Measurements from ENCODE around the gene HBG1. TPM values are rescaled to one million over a fixed set of nuclear protein-coding genes. Genes with fewer than 3 reads are reported as not detected.

HBG1 gene
- total and polyA plus RNA-seq, 2 donors (not counting 3 experiments of a cell fraction or from before 2014, with no cell fraction given), result 0.72 TPM; not detected in 1

- POLR2A ChIA-PET, result no interaction called here
- no peaks in the 10 kb centered on the region for H3K79me2 ChIP-seq (ENCODE audit: control insufficient read depth, insufficient read depth, low read length)
- no peak within 1 kb of the TSS for H3K27ac ChIP-seq (ENCODE audit: insufficient read depth, low read depth, low read length)
- no TSS peak for BruUV-seq (replicated peaks)
- intact Hi-C loops (cut with micrococcal nuclease), result no loop called here
- CTCF ChIA-PET, result interaction anchor here (1.2 to 3.9 kb wide), 2 partner anchors 90 to 180 kb away, joined by 5 to 39 read pairs; no protein-coding TSS in a partner anchor
- H2AFZ ChIP-seq (ENCODE audit: low read depth, low read length), result no peak within 1 kb of the TSS
- H3K27me3 ChIP-seq (ENCODE audit: control insufficient read depth in 2 of 2, insufficient read depth in 2 of 2, low read length in 2 of 2), result peaks cover 0 to 2% of the 10 kb centered on the region in 2 experiments
- no peaks in the 10 kb centered on the region for H4K20me1 ChIP-seq (replicated peaks; ENCODE audit: control insufficient read depth, extremely low read depth, insufficient read depth, low read length)
- H3K4me2 ChIP-seq (ENCODE audit: insufficient read depth, low read length), result no peak within 1 kb of the TSS
- H3K36me3 ChIP-seq (ENCODE audit: control insufficient read depth in 2 of 2, extremely low read depth in 1 of 2, insufficient read depth in 2 of 2, low read length in 2 of 2), result no peaks in the 10 kb centered on the region
- DNase-seq (ENCODE audit: low read depth, low spot score) (no peak), FAIRE-seq (no peak)
- no peaks in the 10 kb centered on the region for H3K4me1 ChIP-seq (ENCODE audit: control insufficient read depth, extremely low read depth, insufficient read depth, low read length)
- H3K9me3 ChIP-seq (replicated peaks; ENCODE audit: control insufficient read depth, insufficient read depth, low read length), result no peaks in the 10 kb centered on the region
- TF ChIP-seq FOS (IDR thresholded peaks at IDR 0.05; ENCODE audit: borderline replicate concordance, insufficient read depth, low read length) (no peak), JUN (IDR thresholded peaks at IDR 0.05; ENCODE audit: borderline replicate concordance, insufficient read depth, insufficient read length, low read depth) (no peak)
- TF ChIP-seq, protein P1, sequence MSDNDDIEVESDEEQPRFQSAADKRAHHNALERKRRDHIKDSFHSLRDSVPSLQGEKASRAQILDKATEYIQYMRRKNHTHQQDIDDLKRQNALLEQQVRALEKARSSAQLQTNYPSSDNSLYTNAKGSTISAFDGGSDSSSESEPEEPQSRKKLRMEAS (IDR thresholded peaks at IDR 0.05; ENCODE audit: insufficient read depth, insufficient read length), result no peak
- no peak within 1 kb of the TSS for H3K9ac ChIP-seq (replicated peaks; ENCODE audit: extremely low read depth, insufficient read depth, low read length)
- no peaks in the 10 kb centered on the region for H3K9me1 ChIP-seq (replicated peaks; ENCODE audit: control insufficient read depth, extremely low read depth, insufficient read depth, low read length)
- no peak within 1 kb of the TSS for H3K4me3 ChIP-seq (replicated peaks in 1 of 3; ENCODE audit: insufficient read depth in 1 of 3, low read depth in 1 of 3, low read length in 3 of 3)
- dilution Hi-C loops (cut with MboI; ENCODE audit: extremely low pct_ligation_motif_present, low sequenced_read_pairs), result no loop called here
These were observed 49.1 kb downstream of the HBG1 start, which contains the start of gene OR51V1 for GRCh38 chr11:5200582-5200981. OR51V1 (minus strand) TSS chr11:5200682; CDS start chr11:5200682, 0 bp downstream.

DNA sequence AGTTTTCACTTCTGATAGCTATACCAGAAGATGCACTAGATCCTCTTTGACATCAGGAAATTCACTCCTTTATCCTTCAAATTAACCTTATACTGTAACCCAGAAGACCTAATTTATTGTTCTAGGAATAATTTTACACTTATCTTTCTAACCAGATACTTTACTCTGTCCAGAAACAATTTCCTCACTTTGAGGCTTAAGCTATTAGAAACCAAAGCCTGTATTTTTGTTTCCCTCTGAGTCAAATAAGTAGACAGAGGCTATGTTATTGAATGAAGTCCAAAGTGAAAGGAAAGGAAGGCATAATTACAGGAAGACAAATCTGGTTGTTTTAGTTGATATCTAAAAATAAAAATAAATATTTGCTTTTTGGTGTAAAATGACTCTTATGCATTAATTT is 51.4 kb downstream of the HBG1 start:
- Histone ChIP-seq H4K20me1 (replicated peaks; ENCODE audit: control insufficient read depth, extremely low read depth, insufficient read depth, low read length) (no peaks in the 10 kb centered on the region), H3K27ac (ENCODE audit: insufficient read depth, low read depth, low read length) (no peak overlapping the region), H3K9me1 (replicated peaks; ENCODE audit: control insufficient read depth, extremely low read depth, insufficient read depth, low read length) (no peaks in the 10 kb centered on the region), H3K9me3 (replicated peaks; ENCODE audit: control insufficient read depth, insufficient read depth, low read length) (no peaks in the 10 kb centered on the region), H3K9ac (replicated peaks; ENCODE audit: extremely low read depth, insufficient read depth, low read length) (no peak overlapping the region), H3K4me3 (replicated peaks in 1 of 3; ENCODE audit: insufficient read depth in 1 of 3, low read depth in 1 of 3, low read length in 3 of 3) (no peak overlapping the region), H3K36me3 (ENCODE audit: control insufficient read depth in 2 of 2, extremely low read depth in 1 of 2, insufficient read depth in 2 of 2, low read length in 2 of 2) (no peaks in the 10 kb centered on the region), H3K79me2 (ENCODE audit: control insufficient read depth, insufficient read depth, low read length) (no peaks in the 10 kb centered on the region), H3K4me1 (ENCODE audit: control insufficient read depth, extremely low read depth, insufficient read depth, low read length) (no peaks in the 10 kb centered on the region), H2AFZ (ENCODE audit: low read depth, low read length) (no peak overlapping the region), H3K4me2 (ENCODE audit: insufficient read depth, low read length) (no peak overlapping the region), H3K27me3 (ENCODE audit: control insufficient read depth in 2 of 2, insufficient read depth in 2 of 2, low read length in 2 of 2) (peaks cover 0 to 2% of the 10 kb centered on the region in 2 experiments)
- BruUV-seq (replicated peaks), result no TSS peak
- intact Hi-C loops (cut with micrococcal nuclease) (no loop called here), dilution Hi-C loops (cut with MboI; ENCODE audit: extremely low pct_ligation_motif_present, low sequenced_read_pairs) (no loop called here)
- FAIRE-seq (peak; percentile 21), DNase-seq (ENCODE audit: low read depth, low spot score) (peak; percentile 72)
- ChIA-PET CTCF (interaction anchor here (2.1 kb wide), 1 partner anchor 182 kb away, joined by 6 read pairs; no protein-coding TSS in a partner anchor), POLR2A (no interaction called here)
- TF ChIP-seq GATA2 (IDR thresholded peaks at IDR 0.05; ENCODE audit: insufficient read depth, insufficient read length, low read depth, low read length) (no peak), MYC (IDR thresholded peaks at IDR 0.05; ENCODE audit: low read depth, low read length) (no peak), JUN (IDR thresholded peaks at IDR 0.05; ENCODE audit: borderline replicate concordance, insufficient read depth, insufficient read length, low read depth) (no peak), CTCF (IDR thresholded peaks at IDR 0.05; ENCODE audit: extremely low read depth in 1 of 2, insufficient read depth in 1 of 2, low read depth in 1 of 2, low read length in 2 of 2) (no peak), FOS (IDR thresholded peaks at IDR 0.05; ENCODE audit: borderline replicate concordance, insufficient read depth, low read length) (no peak), POLR2AphosphoS5 (IDR thresholded peaks at IDR 0.05; ENCODE audit: insufficient read depth, low read depth, low read length) (no peak), POLR2A (IDR thresholded peaks at IDR 0.05; ENCODE audit: low read depth, low read length) (no peak), EZH2 (IDR thresholded peaks at IDR 0.05; ENCODE audit: borderline replicate concordance, low read depth, low read length, severe bottlenecking) (no peak)
- TF ChIP-seq, protein P1 (IDR thresholded peaks at IDR 0.05; ENCODE audit: insufficient read depth, insufficient read length), result no peak

Data from endothelial cell of umbilical vein (primary cell).